ENCODE data around the gene GPS1.

Gene GPS1

DNA sequence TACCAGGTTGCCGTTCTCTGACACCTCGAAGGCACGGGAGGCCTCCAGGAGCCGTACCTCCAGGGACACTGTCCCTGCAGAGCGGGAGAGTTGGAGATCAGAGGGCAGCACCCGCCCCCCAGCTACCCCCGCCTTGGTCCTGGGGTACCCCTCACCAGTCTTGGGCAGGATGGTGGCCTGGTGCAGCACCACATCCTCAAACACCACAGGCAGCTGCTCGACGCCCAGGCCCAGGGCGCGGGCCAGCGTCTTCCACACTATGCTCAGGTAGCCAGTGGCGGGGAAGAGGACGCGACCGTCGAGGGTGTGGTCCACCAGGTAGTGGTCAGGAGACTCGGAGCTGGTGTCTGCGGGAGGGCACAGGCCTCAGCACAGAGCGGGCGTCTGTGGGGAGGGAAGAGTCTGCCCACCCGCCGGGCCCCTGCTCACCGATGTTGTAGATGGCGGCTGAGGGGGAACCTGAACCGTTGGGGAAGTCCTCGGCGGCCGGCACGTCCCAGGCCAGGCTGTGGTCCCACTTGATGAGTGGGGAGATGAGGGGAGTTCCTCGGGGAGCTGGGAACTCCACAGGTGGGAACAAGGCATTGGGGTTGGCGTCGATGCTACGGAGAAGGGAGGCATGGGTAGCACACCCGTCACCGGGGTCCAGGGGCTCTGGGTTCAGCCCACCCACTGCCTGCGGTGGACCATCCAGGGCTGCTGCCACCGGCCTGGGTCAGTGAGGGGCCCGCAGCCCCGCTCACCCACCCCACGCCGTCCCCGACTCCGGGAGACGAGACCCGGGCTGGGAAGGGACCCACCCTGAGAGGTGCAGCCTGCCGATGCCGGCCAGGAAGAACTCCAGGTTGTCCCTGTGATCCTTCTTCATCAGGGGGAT is 36.5 kb downstream of the GPS1 start:
- peak; percentile 13 for FAIRE-seq
- no peak for DNase-seq (ENCODE audit: low spot score)

DNA sequence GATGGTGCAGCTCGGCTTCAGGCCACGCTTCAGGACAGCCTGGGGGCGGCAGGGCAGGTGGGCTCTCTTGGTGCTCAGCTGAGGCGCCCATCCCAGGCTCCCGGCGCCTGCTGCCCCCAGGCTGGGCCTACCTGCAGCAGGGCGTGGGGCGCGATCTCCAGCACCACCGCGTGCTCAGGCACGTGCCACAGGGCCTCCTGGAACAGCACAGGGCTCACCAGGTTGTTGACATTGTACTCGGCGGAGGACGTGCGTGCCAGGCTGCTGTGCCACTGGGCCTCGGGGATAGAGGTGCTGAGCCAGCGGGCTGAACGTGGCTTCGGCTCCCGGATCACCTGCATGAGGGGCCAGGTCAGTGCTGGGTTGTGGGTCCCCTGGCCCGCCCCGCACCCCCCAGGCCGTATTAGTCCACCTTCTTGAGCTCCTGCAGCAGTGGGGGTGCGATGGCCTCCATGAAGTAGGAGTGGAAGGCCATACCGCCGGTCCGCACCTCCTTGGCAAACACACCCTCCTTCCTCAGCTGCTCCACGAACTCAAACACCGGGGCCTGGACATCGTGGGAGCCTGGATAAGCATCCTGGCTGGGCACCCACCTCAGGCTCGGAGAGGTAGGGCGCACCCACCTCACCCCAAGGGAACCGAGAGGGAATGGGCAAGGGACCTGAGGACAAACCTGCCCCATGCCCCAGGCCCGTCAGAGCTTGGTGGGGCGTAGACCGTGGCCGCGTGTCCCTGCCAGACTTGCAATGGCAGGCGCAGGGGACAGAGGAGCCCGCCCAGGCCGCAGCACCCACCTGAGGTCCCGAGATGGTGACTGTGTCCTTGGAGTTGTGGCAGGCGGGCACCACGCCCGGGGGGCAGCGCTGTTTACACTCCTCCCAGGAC is 37.4 kb downstream of the GPS1 start:
- peak; percentile 56 for FAIRE-seq
- no peak for DNase-seq (ENCODE audit: low spot score)

DNA sequence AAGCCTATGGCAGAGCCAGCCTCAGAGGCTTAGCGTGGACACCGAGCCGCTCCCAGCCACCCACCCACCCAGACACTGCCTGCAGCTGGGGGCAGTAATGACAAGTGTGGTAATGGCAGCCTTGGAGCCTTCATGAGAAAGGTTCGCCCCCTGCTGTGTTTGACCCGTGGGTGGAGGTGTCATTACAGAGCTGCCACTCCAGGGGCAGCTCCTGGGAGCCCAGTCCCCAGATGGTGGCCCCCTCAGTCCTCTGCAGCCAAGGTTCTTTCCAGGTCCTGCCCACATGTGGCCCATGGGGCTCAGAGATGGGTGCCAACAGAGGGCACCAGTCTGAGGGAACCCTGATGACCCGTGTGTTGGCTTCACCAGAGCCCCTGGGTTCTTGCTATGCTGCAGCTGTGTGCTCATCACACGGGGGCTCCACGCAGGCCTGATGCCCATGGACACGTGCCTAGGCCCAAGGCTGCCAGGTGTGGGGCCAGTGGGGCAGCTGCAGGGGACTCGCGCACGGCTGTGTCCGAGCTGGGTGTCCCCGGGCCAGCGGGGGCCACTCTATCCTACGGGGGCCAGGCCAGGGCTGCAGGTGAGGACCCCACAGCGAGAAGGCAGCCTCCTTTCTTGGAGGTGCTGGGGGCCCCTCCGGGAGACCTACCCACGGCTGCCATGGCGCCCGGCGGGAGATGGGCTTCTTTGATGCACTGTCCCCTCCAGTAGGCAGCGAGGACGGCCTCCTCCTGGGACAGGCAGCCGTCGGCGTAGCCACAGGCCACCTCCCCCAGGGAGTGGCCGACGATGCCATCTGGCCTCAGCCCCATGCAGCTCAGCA is 38.2 kb downstream of the GPS1 start:
- FAIRE-seq (no peak), DNase-seq (ENCODE audit: low spot score) (no peak)

DNA sequence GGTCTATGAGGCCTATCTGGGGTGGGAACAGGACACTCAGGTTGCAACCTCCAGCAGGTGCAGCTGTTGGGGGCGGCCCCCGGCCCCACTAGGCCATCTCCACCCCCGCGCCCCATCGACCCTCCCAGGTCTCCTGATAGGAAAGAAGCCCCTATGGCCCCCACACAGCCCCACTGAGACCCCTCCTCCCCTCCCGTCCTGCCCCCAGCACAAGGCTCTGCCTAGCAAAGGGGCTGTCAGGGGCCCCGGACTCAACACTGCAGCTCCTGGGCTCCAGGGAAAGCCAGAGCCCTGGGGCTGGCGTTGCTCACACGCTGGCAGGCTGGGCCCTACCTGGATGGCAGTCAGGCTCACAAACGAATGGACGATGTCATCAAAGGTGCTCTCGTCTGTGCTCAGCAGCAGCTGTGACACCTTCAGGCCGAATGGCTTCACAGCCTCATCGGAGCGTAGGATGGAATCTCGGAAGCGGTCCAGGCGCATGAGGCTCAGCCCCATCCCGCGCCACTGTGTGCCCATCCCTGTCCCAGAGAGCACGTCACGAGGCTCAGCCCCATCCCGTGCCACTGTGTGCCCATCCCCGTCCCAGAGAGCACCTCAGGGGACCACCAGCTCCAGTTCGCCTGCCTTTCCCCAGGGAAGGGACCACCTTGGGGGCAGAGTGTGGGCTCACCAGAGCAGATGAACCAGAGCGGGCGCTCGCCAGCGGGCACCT is 39.0 kb downstream of the GPS1 start:
- DNase-seq (ENCODE audit: low spot score) (no peak), FAIRE-seq (peak; percentile 76)

DNA sequence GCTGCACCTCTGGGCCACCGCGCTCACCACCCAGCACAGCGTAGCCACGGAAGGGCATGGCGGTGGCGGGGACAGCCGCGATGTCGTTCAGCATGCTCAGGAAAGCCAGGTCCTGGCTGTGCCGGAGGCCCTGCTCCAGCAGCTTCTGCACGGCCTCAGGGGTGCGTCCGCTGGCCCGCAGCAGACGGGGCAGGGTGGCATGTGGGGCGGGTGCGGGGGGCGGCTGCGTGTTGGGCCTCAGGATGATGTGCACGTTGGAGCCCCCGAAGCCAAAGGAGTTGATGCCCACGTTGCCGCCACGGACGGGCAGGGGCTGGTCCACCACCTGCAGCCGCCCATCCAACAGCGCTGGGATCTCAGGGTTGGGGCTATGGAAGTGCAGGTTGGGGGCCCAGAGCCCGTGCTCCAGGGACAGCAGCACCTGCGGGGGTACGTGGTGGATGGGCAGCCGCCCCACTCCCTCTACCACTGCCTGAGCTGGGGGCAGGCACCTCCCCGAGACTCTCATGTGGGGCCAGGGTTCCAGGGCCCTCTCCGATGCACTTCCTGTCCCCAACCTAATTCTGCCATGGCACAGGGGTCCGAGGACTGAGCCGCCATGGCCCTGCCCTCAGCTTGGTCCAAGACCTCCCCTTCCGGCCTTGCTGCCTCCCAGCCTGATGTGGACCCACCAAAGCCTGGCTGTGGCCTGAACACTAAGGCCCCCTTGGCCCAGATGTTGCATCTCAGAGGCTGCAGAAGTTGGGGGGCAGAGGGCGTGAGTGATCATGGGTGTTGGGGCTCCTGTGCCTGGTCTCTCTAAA is 39.8 kb downstream of the GPS1 start:
- DNase-seq (ENCODE audit: low spot score), result no peak
- FAIRE-seq, result no peak

DNA sequence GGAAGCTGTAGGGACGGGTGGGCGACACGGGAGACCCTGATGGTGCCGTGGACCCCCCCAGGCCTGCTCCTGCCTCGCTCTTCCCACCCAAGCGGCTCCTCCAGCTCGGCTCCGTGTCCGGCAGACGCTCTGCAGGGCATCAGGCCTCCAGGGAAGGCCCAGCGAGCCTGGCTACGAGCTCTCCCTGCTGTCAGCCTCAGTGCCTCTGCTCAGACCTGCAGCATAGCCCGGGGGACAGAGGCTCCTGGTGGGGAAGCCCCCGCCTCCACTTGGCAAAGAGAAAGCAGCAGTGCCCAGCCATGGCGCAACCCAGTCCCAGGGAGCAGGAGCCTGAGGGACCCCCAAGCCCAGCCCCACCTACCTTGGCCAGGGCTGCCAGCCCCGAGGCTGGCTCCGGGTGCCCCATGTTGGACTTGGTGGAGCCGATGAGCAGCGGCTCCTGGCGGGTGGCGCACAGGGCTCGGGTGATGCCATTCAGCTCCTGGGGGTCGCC is 40.4 kb downstream of the GPS1 start:
- DNase-seq (ENCODE audit: low spot score), result no peak
- no peak for FAIRE-seq

DNA sequence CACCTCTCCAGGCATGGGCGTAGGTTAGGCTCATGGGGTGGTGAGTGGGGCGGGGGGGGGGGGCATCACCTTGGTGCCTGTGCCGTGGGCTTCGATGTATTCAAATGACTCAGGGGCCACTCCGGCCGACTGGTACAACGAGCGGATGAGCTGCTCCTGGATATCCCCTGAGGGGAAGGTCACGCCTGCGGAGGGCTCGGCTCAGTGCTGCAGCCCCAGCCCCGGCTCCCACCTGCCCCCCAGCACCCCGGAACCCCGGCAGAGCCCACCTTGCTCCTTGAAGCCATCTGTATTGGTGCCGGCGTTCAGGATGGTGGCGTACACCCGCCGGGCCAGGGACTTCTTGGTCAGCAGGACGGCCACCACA is 40.9 kb downstream of the GPS1 start:
- DNase-seq (ENCODE audit: low spot score) (no peak), FAIRE-seq (no peak)

DNA sequence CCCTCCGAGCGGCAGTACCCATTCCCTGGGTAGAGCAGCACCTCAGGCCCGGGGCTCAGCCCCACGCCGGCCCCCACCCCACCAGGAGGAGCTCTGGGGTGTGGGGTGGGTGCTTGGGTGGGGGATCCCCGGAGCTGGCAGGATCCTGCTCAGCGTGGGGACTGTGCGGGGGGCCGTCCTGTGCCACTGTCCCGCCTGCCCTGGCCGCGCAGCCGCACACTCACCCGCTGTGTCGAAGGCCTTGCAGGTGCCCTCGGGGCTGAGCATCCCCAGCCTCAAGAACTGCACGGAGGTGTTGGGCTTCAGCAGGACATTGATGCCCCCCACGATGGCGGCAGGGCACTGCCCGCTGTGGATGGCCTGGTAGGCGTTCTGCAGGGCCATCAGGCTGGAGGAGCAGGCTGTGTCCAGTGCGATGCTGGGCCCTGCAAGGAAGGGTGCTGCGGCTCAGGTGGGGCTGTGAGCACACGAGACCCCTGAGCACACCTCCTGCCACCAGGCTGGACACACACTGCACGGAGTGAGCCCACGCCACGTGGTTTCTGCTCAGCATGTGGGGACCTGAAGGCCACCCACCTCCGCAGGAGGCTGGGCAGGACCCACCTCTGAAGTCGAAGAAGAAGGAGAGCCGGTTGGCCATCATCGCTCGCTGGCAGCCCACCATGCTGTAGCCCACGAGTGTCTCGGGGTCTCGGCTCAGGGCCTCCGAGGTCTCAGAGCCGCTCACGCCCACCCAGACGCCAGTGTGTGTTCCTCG is 41.5 kb downstream of the GPS1 start:
- DNase-seq (ENCODE audit: low spot score), result no peak
- FAIRE-seq, result peak; percentile 74

DNA sequence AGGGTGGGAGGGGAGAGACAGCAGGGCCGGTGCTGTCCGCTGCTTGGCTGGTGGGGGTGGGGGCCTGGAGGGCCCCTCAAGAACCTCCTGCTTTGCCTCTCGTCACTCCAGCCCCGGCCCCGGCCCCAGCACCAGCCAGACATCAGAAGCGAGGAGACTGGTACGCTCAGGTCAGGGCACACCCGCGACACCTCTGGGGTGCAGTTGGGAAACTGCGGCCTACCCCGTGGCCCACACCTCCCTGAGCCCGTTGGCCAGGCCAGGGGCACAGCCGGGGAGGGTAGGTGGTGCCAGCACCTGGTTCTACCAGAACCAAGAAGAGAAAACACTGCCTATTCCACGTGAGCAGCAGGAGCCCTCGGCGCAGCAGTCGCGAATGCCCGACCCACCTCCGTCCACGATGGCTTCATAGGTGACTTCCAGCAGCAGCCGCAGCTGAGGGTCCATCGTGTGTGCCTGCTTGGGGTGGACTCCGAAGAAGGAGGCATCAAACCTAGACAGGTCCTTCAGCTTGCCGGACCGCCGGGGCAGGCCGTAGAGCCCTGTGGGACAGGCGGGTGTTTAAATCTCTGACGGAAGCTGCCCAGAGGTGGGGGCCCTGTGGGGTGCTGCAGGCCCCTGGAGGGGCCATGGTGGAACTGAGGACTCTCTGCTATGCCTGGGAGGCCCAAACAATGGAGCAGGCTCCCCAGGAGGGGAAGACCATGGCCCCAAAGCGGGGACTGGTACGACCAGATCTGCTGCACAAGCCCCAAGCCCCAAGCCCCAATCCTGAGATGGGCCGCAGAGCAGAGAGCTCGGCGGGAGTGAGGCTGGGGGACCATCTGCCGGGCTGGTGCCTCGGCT is 43.5 kb downstream of the GPS1 start:
- FAIRE-seq (no peak), DNase-seq (ENCODE audit: low spot score) (no peak)

DNA sequence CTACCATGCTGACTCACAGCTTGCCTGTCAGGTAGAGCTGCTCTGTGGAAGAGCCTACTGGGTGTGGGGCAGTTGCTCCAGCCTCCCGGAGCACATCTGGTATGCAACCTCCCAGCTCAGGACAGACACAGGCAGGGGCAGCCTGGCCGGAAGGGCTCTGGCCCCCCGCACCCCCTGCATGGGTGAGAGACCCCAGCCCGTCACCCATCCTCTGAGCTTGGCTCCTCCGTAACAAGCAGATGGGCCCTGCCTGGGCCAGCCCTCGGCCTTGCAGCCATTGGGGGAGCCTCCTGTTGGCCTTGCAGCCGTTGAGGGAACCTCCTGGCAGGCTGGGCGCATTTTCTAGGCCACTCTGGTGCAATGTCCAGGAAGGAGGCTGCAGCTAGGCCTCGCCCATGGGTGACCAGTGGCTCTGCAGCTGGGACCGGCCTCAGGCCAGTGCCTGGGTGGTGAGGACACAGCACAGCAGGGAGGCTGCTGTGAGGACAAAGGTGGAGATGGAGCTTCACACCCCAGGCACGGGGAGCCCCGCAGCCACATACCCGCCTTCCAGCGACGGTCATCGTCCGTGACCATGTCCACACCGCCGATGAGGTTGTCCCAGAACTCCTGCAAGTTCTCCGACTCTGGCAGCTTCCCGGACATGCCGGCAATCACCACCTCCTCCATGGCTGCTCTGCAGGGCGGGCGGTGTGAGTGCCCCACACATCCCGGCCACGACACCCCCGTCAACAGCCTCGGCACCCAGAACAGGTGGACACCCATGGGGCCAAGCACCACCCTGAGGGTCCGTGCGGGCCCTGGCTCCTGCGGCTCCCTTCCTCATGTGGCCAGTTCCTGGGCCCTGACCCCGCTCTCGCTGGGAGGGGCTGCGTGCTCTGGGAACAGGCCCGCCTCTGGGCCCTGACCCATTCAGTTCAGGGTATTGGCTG is 44.3 kb downstream of the GPS1 start:
- DNase-seq (ENCODE audit: low spot score), result no peak
- FAIRE-seq, result peak; percentile 23

DNA sequence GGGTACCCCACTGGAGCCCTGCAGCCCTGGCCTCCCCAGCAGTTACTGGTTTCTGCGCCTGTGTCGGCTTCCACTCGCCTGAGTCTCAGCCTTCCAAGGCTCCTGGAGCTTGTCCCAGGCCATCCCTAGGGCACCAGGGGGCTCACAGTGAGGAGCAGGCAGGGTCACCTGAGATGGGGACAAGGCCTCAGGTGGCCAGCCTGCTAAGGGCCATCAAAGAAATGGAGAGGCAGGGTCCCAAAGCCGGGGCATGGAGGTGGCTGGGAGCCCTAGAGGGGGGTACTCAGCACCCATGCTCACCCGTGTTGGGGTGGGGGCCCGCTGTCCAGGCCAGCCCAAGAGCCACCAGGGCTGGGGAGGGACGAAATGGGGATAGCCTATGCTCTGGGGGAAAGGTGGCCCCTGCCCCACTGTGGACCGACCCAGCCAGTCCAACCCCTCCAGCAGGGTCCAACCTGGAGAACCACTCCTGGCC is 45.0 kb downstream of the GPS1 start:
- FAIRE-seq (peak; percentile 61), DNase-seq (ENCODE audit: low spot score) (no peak)

DNA sequence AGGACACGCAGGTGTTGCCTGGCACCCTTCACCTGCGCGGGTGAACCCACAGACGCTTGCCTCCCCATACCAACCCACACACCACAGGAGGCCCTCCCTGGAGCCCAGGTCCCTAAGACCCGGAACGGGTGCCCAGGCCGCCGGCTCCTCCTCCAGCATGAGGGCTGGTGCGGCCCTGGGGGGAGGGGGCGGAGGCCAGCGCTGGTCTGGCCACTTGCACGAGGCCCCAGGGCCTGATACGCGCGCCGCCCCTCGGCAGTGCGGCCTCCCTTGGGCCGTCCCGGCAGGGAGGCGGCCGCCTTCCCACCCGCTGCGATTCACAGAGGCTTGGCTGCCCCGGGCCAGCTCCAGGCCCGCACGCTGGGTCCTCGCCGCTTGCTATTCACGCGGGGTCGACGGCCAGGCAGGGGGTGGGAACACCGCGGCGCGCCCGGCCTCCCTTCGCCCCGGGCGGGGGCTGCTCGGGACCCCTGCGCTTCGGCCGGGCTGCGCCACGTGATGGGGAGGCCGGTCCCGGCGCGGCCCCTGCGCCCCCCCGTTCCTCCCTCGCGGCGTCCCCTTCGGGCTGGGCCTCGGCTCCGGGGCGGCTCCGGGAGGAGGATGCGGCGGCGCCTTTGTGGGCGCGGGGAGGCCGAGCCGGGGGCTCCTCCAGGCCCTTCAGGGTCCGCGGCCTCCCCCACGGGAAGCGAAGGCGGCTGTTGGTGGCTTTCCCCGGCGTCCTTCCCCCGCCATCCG is 45.7 kb downstream of the GPS1 start:
- no peak for FAIRE-seq
- peak; percentile 65 for DNase-seq (ENCODE audit: low spot score)

DNA sequence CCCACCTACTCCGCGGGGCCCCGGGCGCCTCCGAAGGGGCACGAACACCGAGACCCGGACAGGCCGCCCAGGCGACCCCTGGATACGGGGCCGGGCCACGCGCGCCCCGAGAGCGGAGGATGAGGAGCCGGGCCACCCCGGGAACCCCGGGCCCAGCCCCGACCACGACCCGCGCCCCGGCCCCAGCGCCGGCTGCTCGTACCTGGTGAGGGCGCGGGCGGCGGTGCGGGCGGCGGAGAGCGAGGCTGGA is 46.1 kb downstream of the GPS1 start:
- DNase-seq (ENCODE audit: low spot score), result no peak
- FAIRE-seq, result no peak

DNA sequence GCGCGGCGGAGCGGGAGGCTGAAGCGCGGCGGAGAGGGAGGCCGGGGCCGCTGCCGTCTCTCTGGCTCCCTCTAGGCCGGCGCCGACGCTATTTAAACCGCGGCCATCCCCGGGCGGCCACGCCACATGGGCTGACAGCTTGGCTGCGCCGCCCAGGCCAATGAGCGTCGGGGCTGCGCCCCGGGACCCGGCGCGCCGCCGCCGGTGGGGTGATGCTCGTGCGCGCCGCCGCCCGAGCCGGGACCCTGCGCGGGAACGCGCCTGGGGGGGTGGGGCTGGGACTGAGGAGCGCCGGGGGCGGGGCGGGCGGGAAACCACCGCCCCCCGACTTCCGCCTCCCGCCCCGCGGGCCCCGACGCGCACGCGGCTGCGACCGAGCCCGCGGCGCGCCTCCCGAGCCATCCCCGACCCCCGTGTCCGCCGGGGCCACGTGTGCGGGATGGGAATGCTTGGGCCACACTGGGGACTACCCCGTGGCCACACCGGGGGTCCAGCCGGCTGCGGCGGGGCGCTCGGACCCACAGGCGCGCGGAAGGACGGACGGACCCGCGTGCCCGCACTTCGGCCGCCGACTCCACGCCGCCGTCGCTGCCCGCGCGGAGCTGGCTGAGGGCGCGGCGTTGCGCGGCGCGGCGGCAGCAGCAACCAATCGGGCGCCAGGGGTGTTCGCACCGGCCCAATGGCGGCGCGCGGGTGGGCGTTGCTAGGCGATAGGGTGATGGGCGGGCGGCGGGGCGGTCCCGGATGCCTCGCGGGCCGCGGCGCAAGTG is 46.7 kb downstream of the GPS1 start, which contains the start of gene FASN:
Gene FASN (minus strand): TSS at position 68 of the 770 bp plus-strand sequence. CDS start 1,791 bp downstream, outside the sequence.
- DNase-seq (ENCODE audit: low spot score), result peak; percentile 100
- peak; percentile 99 for FAIRE-seq

DNA sequence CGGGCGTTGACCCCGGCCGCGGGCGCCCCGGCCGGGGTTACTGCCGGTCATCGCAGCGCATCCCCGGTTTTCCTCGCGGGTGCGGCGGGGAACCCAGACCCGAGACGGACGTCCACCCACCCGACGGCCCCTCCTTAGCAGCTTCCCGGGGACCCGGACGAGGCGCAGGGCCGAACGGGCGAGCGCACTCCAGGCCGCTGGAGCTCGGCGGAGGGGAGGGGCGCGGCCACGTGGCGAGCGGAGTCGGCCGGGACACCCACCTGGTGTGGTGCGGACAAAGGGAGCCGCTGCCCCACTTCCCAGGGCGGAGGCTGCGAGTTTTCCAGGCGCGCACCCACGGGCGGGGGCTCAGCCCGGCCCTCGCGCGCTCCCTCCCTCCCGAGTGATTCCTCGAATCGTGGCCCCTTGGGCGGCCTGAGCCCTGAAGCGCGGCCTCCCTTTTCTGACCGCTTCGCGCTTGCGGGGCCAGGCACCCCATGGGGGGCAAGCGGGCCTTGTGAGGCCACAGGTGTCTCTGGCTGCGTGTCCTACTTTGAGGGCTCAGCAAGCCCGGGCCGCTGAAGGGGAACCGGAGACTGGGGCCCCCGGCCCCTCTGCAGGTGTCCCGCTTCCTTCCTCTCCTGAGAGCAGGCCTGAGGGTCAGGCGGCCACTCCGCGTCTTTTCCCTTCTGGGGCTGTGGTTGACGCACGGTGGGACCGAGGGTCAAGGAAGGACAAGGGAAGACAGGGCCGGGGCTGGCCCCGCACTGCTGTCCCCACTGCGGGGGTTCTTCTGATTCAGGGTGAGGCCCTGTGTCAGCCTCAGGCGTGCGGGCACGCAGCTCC is 47.5 kb downstream of the GPS1 start:
- DNase-seq (ENCODE audit: low spot score), result no peak
- FAIRE-seq, result peak; percentile 44

Data from urothelium cell line (cell line).